Muscle of leg (tissue), 11 donors: ENCODE measurements around the gene ARFGAP2. TPM values are rescaled to one million over a fixed set of nuclear protein-coding genes. Genes with fewer than 3 reads are reported as not detected.
"Not testable (repeated sequence)": the region's sequence is repeated elsewhere in the genome, so short reads cannot be mapped to it uniquely, and the experiment has no call there.

Experiments
- DNase-seq: peaks from one replicate; pipeline ENCODE4 v3.0.0; 2013
- H3K27ac ChIP-seq: one replicate; pipeline ENCODE4 v1.5.1; 2013; ENCODE audit warnings: mild to moderate bottlenecking, low read length, control low read depth
- H3K27me3 ChIP-seq: one replicate; pipeline ENCODE4 v1.6.1; 2013; ENCODE audit warnings: low read length; ENCODE audit not compliant: control insufficient read depth, insufficient read depth
- H3K36me3 ChIP-seq: one replicate; pipeline ENCODE4 v1.6.1; 2013; ENCODE audit warnings: low read length; ENCODE audit not compliant: control insufficient read depth, insufficient read depth
- H3K4me1 ChIP-seq: one replicate; pipeline ENCODE4 v1.6.1; 2013; ENCODE audit warnings: low read length; ENCODE audit not compliant: control insufficient read depth, insufficient read depth
- H3K4me3 ChIP-seq: one replicate; pipeline ENCODE4 v1.5.1; 2013; ENCODE audit warnings: low read length, control low read depth
- H3K9me3 ChIP-seq: replicated peaks from 2 replicates; pipeline ENCODE4 v1.6.1; 2013; ENCODE audit warnings: low read depth, low read length; ENCODE audit not compliant: control insufficient read depth
- WGBS: methylation state at CpG from one replicate; pipeline ENCODE4 v1.1.5; 2013; ENCODE audit warnings: missing lambda C conversion rate; ENCODE audit not compliant: insufficient coverage; 5-methylcytosine and 5-hydroxymethylcytosine counted together
- polyA plus RNA-seq, 8 donors: library from polyadenylated mRNA; unstranded; fragments of 120-200 nt; gene quantifications; one replicate each; pipeline versions ENCODE4 v1.2.1 to v1.2.3, GENCODE V29; 2013; ENCODE audit warnings: inconsistent platforms in 1 of 8, low replicate concordance in 1 of 8; ENCODE audit not compliant: insufficient read length in 8 of 8, insufficient read depth in 1 of 8
- total RNA-seq: library from RNA; stranded (reverse); fragments of 120-200 nt; gene quantifications from one replicate; pipeline ENCODE4 v1.2.4, GENCODE V29; 2013

The ARFGAP2 gene
- total and polyA plus RNA-seq, 9 donors, result 59.8 to 91.0 (median 74.8) TPM

- Histone ChIP-seq H3K36me3 (peaks cover 5% of the 10 kb centered on the region), H3K4me3 (no peak overlapping the region), H3K9me3 (no peaks in the 10 kb centered on the region), H3K27me3 (no peaks in the 10 kb centered on the region), H3K27ac (no peak overlapping the region), H3K4me1 (peaks cover 7% of the 10 kb centered on the region)
- no CpG with 5 or more reads among the region's 1 CpG for WGBS
- DNase-seq, result no peak
These were observed 43.7 kb downstream of the ARFGAP2 start for GRCh38 chr11:47132981-47133380.

DNA sequence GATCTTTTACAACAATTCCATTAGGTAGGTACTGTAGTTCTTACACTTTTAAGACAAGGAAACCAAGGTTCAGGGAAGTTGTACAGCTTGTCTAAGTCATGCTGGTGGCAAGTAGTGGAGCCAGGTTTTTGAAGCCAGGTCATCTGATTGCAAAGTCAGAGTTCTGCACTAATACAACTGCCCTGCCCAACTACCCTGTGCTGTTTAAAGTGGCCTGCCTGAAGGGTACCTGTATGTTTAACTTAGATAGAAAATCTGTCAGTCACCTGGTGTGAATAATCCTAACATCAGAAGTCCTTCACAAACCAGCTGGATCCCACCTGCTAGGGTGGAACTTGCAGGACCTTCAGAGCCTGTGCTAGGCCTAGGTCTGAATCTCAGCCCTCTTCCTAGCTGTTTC, 44.2 kb downstream of the ARFGAP2 start:
- no peaks in the 10 kb centered on the region for H3K36me3 ChIP-seq
- no peaks in the 10 kb centered on the region for H3K27me3 ChIP-seq
- H3K4me3 ChIP-seq, result no peak overlapping the region
- H3K4me1 ChIP-seq, result peaks cover 7% of the 10 kb centered on the region
- H3K27ac ChIP-seq, result no peak overlapping the region
- H3K9me3 ChIP-seq, result no peaks in the 10 kb centered on the region
- no peak for DNase-seq

GRCh38 chr11:47131136-47131535, 45.5 kb downstream of the ARFGAP2 start:
- no peaks in the 10 kb centered on the region for H3K36me3 ChIP-seq
- H3K27me3 ChIP-seq, result no peaks in the 10 kb centered on the region
- no peaks in the 10 kb centered on the region for H3K9me3 ChIP-seq
- peaks cover 7% of the 10 kb centered on the region for H3K4me1 ChIP-seq
- H3K27ac ChIP-seq, result no peak overlapping the region
- 100% methylated on average over 1 of the region's 2 CpGs for WGBS
- no peak for DNase-seq
- H3K4me3 ChIP-seq, result no peak overlapping the region

GRCh38 chr11:47130543-47130942, 46.1 kb downstream of the ARFGAP2 start:
- DNase-seq, result no peak
- no peak overlapping the region for H3K27ac ChIP-seq
- 40% methylated on average over 1 of the region's 3 CpGs for WGBS

DNA sequence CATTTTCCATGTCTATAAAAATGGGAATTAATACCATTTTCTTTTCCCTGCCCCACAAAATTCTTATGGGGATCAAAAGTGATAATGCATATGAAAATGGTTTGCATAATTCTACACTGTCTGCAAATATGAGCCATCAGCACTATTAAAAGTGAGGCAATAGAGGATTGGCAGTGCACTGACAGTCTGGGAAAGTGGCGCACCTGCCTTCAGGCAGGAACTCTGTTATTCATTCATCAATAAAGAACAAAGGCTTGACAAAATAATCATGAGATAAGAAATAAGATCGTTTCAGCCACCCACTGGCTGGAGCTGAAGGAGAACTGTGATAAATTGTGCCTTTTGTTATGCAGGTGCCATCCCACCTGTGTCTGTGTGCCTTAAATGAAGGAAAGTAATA, 49.5 kb downstream of the ARFGAP2 start:
- H3K9me3 ChIP-seq, result no peaks in the 10 kb centered on the region
- no peak overlapping the region for H3K4me3 ChIP-seq
- WGBS, result 60% methylated on average over 1 of the region's 2 CpGs
- no peak for DNase-seq
- no peak overlapping the region for H3K27ac ChIP-seq
- H3K36me3 ChIP-seq, result no peaks in the 10 kb centered on the region
- H3K4me1 ChIP-seq, result peaks cover 7% of the 10 kb centered on the region
- no peaks in the 10 kb centered on the region for H3K27me3 ChIP-seq

More at GRCh38 chr11:47130543-47130942, 46.1 kb downstream of the ARFGAP2 start:
- Histone ChIP-seq H3K36me3 (no peaks in the 10 kb centered on the region), H3K27me3 (no peaks in the 10 kb centered on the region), H3K9me3 (no peaks in the 10 kb centered on the region), H3K4me1 (peaks cover 7% of the 10 kb centered on the region), H3K4me3 (no peak overlapping the region)

GRCh38 chr11:47125083-47125482, 51.6 kb downstream of the ARFGAP2 start:
- WGBS, result no CpG with 5 or more reads among the region's 7 CpGs

DNA sequence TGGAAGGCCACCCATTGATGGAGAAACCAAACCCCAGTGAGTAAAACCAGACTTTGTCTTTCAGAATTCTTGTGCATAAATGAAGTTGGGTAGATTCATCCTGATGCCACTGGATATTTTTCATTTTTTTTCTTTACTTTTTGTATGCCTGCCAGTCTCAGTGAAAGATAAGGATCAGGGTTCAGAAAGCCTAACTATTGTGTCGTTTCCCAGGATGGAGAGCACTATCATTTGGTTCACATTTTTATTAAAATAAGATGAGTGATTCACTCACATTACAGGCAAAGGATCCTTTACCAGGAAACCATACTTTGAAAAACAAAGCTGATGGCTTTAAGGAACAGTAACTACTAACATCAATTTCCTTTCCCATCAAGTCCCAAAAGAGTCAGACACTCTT, 52.0 kb downstream of the ARFGAP2 start:
- H3K36me3 ChIP-seq, result no peaks in the 10 kb centered on the region
- no CpG with 5 or more reads among the region's 1 CpG for WGBS
- no peak overlapping the region for H3K27ac ChIP-seq
- H3K27me3 ChIP-seq, result no peaks in the 10 kb centered on the region
- no peak overlapping the region for H3K4me3 ChIP-seq
- H3K9me3 ChIP-seq, result no peaks in the 10 kb centered on the region
- no peak for DNase-seq
- no peaks in the 10 kb centered on the region for H3K4me1 ChIP-seq

More at GRCh38 chr11:47125083-47125482, 51.6 kb downstream of the ARFGAP2 start:
- H3K4me1 ChIP-seq, result no peaks in the 10 kb centered on the region
- H3K9me3 ChIP-seq, result no peaks in the 10 kb centered on the region
- H3K4me3 ChIP-seq, result no peak overlapping the region
- H3K36me3 ChIP-seq, result no peaks in the 10 kb centered on the region
- H3K27ac ChIP-seq, result no peak overlapping the region
- no peak for DNase-seq
- no peaks in the 10 kb centered on the region for H3K27me3 ChIP-seq

GRCh38 chr11:47123094-47123493, 53.6 kb downstream of the ARFGAP2 start:
- no peaks in the 10 kb centered on the region for H3K4me1 ChIP-seq
- WGBS, result no CpG with 5 or more reads among the region's 2 CpGs
- H3K36me3 ChIP-seq, result no peaks in the 10 kb centered on the region

DNA sequence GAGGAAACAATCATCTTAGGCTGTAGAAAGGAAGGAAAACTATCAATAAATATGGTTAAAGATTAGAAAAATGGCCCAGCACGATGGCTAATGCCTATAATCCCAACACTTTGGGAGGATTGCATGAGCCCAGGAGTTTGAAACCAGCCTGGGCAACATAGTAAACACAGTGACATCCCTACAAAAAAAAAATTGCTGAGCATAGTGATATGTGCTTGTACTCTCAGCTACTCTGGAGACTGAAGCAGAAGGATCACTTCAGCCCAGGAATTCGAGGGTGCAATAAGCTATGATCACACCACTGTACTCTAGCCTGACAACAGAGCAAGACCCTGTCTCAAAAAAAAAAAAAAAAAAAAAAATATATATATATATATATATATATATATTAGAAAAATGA, 54.9 kb downstream of the ARFGAP2 start:
- no peaks in the 10 kb centered on the region for H3K4me1 ChIP-seq
- no peaks in the 10 kb centered on the region for H3K27me3 ChIP-seq
- no peaks in the 10 kb centered on the region for H3K36me3 ChIP-seq
- DNase-seq, result no peak
- no peak overlapping the region for H3K4me3 ChIP-seq
- WGBS, result no CpG with 5 or more reads among the region's 2 CpGs
- no peaks in the 10 kb centered on the region for H3K9me3 ChIP-seq
- no peak overlapping the region for H3K27ac ChIP-seq

More at GRCh38 chr11:47123094-47123493, 53.6 kb downstream of the ARFGAP2 start:
- no peaks in the 10 kb centered on the region for H3K27me3 ChIP-seq
- no peak overlapping the region for H3K27ac ChIP-seq
- no peak overlapping the region for H3K4me3 ChIP-seq
- no peaks in the 10 kb centered on the region for H3K9me3 ChIP-seq
- no peak for DNase-seq

- DNase-seq, result no peak
- Histone ChIP-seq H3K4me3 (no peak overlapping the region), H3K4me1 (no peaks in the 10 kb centered on the region), H3K9me3 (no peaks in the 10 kb centered on the region), H3K27ac (no peak overlapping the region), H3K27me3 (no peaks in the 10 kb centered on the region), H3K36me3 (no peaks in the 10 kb centered on the region)
- no CpG with 5 or more reads among the region's 2 CpGs for WGBS
These were observed 55.6 kb downstream of the ARFGAP2 start for GRCh38 chr11:47121056-47121455.

DNA sequence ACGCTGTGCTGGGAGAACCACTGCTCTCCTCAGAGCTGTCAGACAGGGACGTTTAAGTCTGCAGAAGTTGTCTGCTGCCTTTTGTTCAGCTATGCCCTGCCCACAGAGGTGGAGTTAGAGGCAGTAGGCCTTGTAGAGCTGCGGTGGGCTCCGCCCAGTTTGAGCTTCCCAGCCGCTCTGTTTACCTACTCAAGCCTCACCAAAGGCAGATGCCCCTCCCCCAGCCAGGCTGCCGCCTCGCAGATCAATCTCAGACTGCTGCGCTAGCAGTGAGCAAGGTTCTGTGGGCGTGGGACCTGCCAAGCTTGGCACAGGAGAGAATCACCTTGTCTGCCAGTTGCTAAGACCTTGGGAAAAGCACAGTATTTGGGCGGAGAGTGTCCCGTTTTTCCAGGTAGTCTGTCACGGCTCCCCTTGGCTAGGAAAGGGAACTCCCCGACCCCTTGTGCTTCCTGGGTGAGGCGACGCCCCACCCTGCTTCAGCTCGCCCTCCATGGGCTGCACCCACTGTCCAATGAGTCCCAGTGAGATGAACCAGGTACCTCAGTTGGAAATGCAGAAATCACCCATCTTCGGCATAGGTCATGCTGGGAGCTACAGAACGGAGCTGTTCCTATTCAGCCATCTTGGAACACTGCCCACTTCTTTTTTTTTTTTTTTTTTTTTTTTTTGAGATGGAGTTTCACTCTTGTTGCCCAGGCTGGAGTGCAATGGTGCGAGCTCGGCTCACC, 57.6 kb downstream of the ARFGAP2 start:
- not testable (repeated sequence) for DNase-seq, H3K27ac ChIP-seq, H3K4me1 ChIP-seq, H3K4me3 ChIP-seq, H3K9me3 ChIP-seq, H3K27me3 ChIP-seq, H3K36me3 ChIP-seq
- 88% methylated on average over 15 of the region's 20 CpGs for WGBS
